ENCODE results near the gene SFRP2. TPM values are rescaled to one million over a fixed set of nuclear protein-coding genes. Genes with fewer than 3 reads are reported as not detected.

The SFRP2 gene
- total RNA-seq, 4 donors from 2014 or later, result 7.2 to 20.3 (median 18.7) TPM

GRCh38 chr4:153790500-153790865, 1.6 kb upstream of the SFRP2 start:
- Histone ChIP-seq H3K4me3 (peak overlapping the region in 1 of 4 donors; percentile 31), H3K27ac (no peak overlapping the region), H3K4me1 (peaks cover 0 to 38% (median 7%) of the 10 kb centered on the region in 4 donors), H3K9me3 (no peaks in the 10 kb centered on the region), H3K27me3 (peaks cover 0 to 55% of the 10 kb centered on the region in 2 donors), H3K36me3 (no peaks in the 10 kb centered on the region)
- no peak for DNase-seq
- no peak for TF ChIP-seq POLR2A (IDR thresholded peaks at IDR 0.05)
- TF ChIP-seq CTCF (IDR thresholded peaks at IDR 0.05), result no peak

- peaks cover 0 to 55% of the 10 kb centered on the region in 2 donors for H3K27me3 ChIP-seq
- no peak overlapping the region for H3K27ac ChIP-seq
- no peaks in the 10 kb centered on the region for H3K36me3 ChIP-seq
- DNase-seq, result no peak
- H3K9me3 ChIP-seq, result no peaks in the 10 kb centered on the region
- H3K4me3 ChIP-seq, result no peak overlapping the region
- no peak for TF ChIP-seq CTCF (IDR thresholded peaks at IDR 0.05)
- no peak for TF ChIP-seq POLR2A (IDR thresholded peaks at IDR 0.05)
- H3K4me1 ChIP-seq, result peaks cover 0 to 38% (median 7%) of the 10 kb centered on the region in 4 donors
Measured at GRCh38 chr4:153789741-153790499, 1.0 kb upstream of the SFRP2 start.

- Histone ChIP-seq H3K27ac (no peak overlapping the region), H3K36me3 (no peaks in the 10 kb centered on the region), H3K4me1 (peaks cover 0 to 38% (median 7%) of the 10 kb centered on the region in 4 donors), H3K9me3 (no peaks in the 10 kb centered on the region), H3K27me3 (peaks cover 0 to 55% of the 10 kb centered on the region in 2 donors), H3K4me3 (peak overlapping the region in 2 of 4 donors; percentile 20 to 38)
- TF ChIP-seq POLR2A (IDR thresholded peaks at IDR 0.05) (no peak), CTCF (IDR thresholded peaks at IDR 0.05) (no peak)
- no peak for DNase-seq
Measured at GRCh38 chr4:153788051-153788412, 851 bp downstream of the SFRP2 start.

GRCh38 chr4:153787575-153787974, 1.3 kb downstream of the SFRP2 start:
- TF ChIP-seq CTCF (IDR thresholded peaks at IDR 0.05) (no peak), POLR2A (IDR thresholded peaks at IDR 0.05) (no peak)
- H3K9me3 ChIP-seq, result no peaks in the 10 kb centered on the region
- DNase-seq, result no peak
- H3K4me3 ChIP-seq, result peak overlapping the region in 1 of 4 donors; percentile 38
- peaks cover 0 to 35% (median 7%) of the 10 kb centered on the region in 4 donors for H3K4me1 ChIP-seq
- no peaks in the 10 kb centered on the region for H3K36me3 ChIP-seq
- H3K27ac ChIP-seq, result no peak overlapping the region
- H3K27me3 ChIP-seq, result peaks cover 0 to 50% of the 10 kb centered on the region in 2 donors

- Histone ChIP-seq H3K27me3 (peaks cover 0 to 45% of the 10 kb centered on the region in 2 donors), H3K4me3 (no peak overlapping the region), H3K36me3 (no peaks in the 10 kb centered on the region), H3K27ac (no peak overlapping the region), H3K9me3 (no peaks in the 10 kb centered on the region), H3K4me1 (peaks cover 0 to 30% (median 7%) of the 10 kb centered on the region in 4 donors)
- DNase-seq, result no peak
- no peak for TF ChIP-seq CTCF (IDR thresholded peaks at IDR 0.05)
- TF ChIP-seq POLR2A (IDR thresholded peaks at IDR 0.05), result no peak
Measured at GRCh38 chr4:153787061-153787560, 1.8 kb downstream of the SFRP2 start.

Data from Peyer's patch (tissue), 4 donors.